Measurements from ENCODE around the gene EPHA8. TPM values are rescaled to one million over a fixed set of nuclear protein-coding genes. Genes with fewer than 3 reads are reported as not detected.
A peak's percentile ranks its signal among the peaks of the same experiment; 100 is the strongest.

Gene EPHA8
- total RNA-seq, 1 donor from 2014 or later: not detected

DNA sequence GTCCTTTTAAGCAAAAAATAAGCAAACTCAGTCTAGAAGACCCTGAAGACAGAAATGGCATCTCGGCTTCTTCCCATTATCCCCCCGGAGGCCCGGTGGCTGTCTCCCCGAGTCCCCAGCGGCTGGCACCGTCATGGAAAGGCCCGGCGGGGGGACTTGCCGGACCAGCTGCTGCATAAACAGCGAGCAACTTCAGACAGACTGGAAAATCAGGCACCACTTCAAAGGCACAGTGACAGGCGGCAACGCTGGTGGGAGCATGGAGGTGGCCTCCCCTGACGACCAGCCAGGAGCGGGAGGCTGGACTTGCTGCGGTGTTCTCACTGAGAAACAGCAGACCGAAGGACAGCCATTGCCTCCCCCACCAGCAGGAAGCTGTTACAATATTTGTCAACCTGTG is 54.8 kb downstream of the EPHA8 start:
- no peak for DNase-seq (ENCODE audit: low spot score)

DNA sequence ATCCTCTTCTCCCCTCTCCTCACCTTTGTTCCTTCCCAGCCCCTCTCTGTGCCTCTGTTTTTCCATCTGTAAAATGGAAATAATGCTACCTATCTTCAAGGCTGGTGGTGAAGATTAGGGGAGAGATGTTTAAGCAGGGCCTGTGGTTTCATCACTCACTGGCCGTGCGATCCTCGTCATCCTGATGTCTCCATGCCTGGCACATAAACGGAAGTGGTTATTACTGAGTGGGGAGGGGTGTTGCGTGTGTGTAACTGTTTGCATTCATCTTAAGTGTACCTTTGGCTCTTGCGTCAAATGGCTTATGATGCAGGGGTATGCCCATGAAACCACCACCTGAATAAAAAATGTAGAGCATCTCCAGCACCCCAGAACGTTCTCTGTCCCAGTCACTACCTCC is 56.0 kb downstream of the EPHA8 start:
- DNase-seq (ENCODE audit: low spot score): no peak

DNA sequence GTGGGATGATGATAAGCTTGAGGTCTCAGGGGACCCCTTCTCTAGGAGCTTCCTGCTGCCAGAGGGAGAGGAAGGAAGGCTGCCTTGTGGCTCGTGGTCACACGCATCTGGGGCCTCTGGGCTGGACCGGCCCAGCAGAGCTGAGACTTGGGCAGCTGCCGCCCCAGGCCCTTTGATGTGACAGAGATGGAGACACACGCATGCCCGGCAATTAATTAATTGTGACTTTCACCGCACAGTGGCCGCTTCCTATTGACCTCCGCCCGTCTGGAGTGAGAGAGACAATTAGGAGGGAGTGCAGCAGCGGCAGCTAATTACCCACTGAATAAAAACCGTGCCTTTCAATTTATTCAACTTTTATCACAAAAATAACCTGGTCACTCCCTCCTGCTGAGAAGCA is 56.5 kb downstream of the EPHA8 start:
- DNase-seq (ENCODE audit: low spot score): no peak

DNA sequence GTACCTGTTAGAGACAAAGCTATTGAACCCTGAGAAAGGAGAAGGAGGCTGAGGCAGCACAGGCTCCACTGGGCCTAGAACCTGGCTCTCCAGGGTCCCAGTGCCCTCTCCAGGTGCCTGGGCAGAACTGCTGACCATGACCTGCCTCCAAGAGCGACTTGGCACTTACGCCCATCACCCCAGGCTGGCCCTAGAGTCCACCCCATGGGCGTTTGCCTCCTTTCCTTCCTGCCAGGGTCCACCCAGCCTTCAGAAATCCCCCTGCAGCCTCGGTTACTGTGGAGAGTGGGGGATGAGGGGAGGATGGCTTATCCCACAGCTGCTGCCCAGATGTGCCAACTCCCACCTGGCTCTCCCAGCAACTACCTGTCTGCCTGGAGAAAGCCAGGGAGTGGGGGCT is 58.5 kb downstream of the EPHA8 start:
- no peak for DNase-seq (ENCODE audit: low spot score)

DNA sequence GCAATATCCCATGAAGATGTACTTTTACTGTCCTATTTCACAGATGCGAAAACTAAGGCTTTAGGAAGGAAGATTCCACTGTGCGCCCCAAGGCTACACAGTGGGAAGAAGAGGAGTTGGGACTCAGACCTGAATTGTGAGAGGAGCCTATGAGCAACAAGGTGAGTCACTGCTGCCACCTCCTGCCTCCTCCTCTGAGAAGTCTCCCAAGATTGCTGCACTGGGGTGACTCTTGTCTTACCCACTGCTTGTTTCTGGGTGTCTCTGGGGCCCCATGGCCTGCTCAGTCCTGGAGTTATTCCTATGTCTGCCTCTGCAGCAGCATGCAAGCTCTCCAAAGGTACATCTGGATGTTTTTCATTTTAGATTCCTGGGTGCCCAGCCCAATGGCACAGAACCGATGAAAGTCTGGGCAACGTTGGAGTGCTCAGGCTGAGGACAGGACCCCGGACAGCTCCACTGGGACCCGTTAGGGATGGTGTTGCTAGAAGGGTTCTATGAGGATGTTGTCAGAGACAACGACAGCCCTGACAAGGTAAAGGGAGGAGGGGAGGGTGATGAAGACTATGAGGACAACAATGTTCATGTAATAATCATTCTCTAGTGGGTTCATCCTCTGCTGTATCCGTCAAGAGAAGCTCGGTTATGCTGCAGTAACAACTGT is 62.1 kb downstream of the EPHA8 start:
- no peak for DNase-seq (ENCODE audit: low spot score)

DNA sequence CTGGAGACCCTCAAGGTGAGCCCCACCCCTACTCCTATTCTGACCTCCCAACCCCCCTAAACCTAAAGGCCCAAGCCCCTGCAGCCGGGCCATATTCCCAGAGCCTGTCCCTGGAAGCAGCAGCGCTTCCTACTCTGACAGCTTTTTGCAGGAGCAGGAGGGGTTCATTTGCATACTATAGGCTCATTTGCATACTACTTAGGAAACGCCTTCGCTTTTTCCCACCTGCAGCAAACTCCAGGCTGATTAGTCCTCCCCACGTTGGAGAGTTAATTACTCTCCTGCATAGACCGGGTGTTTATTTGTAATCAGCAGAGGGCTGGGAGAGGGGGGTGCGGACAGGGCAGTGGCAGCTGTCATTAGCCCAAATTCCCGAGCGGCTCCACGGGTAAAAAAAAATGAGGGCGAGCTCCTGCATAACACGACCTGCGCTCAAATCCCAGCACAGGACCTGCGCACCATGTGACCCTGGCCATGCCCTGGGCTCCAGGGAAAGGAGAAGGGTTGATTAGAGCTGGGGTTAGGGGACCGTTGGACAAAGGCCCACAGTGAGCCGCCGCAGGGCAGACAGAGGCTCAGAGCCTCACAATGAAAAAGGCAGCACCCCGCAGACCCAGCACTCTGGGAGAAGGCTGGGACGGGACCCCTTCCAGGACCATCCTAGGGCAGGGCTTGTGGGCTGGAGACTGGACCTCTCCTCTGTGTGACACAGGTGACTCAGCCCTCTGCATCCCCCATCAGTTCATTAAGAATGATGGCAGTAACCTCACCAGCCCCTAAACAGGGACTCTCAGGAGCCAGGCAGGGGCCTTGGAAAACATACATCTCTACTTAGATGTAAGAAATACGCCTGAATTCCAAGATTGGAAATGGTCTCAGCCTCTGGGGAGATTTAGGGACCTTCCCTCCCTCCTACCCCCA is 63.2 kb downstream of the EPHA8 start:
- DNase-seq (ENCODE audit: low spot score): no peak

DNA sequence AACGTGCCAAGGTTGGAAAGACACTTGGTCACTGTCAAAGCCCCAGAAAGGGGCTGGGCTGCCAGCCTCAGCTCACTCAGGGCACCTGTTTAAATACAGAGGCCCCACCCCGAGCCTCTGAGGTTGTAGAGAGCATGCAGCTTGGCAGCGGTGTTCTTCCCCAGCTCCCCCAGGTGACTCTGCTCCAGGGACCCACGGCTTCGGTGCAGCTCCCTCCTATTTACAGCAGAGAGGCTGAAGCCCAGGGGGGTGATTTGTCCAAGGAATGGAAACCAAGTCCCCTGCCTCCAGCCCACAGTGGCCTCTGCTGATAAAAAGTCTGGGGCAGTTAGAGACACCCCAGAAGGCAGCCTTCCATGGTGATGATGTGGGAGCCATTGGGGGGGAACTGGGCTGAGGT is 64.0 kb downstream of the EPHA8 start:
- DNase-seq (ENCODE audit: low spot score): no peak

DNA sequence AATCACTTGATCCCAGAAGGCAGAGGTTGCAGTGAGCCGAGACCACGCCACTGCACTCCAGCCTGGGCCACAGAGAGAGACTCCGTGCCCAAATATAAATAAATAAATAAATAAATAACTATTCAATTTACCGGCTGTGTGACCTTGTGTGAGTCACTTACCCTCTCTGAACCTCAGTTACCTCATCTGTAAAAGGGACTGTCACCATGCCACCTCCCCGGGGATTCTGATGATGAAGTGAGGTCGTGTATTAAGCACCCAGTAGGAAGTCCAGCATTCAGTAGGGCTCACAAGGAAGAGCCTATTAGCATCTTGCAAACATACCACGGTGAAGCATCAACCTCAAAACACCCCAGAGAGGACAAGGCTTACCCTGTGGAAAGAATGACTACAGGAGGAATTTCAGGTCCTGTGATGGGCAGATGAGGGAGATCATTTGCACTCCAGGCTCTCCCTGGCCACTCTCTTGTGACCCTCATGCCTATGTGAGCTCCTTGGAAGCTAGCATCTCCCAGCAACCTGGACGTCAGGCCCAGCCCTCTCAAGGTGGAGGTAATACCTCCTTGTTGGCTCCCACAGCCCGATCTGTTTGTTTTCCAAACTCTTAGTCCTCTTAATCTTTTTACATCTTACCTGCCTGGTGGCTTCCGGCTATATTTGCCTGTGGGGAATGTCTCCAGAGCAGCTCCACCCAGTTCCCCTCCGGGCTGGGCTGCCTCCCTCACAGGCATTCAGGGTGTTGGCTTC is 65.6 kb downstream of the EPHA8 start:
- no peak for DNase-seq (ENCODE audit: low spot score)

DNA sequence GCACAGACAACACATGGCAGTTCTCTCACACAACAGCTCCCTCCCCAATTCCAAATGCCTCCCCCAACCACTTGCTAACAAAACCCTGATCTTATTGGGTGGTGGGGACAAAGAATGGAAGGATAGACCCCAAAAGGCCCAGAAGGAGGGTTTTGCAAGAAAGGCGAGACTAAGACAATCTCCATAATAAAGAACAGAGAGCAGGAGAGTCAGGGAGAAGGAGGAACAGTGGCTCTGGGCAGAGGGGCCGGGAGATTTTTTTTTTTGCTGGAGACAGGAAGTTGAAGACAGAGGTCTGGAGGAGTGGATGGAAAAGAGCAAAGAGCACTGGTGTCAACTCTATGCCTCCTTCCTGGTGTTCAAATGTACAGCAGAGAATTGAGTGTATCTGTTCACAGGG is 66.6 kb downstream of the EPHA8 start:
- no peak for DNase-seq (ENCODE audit: low spot score)

DNA sequence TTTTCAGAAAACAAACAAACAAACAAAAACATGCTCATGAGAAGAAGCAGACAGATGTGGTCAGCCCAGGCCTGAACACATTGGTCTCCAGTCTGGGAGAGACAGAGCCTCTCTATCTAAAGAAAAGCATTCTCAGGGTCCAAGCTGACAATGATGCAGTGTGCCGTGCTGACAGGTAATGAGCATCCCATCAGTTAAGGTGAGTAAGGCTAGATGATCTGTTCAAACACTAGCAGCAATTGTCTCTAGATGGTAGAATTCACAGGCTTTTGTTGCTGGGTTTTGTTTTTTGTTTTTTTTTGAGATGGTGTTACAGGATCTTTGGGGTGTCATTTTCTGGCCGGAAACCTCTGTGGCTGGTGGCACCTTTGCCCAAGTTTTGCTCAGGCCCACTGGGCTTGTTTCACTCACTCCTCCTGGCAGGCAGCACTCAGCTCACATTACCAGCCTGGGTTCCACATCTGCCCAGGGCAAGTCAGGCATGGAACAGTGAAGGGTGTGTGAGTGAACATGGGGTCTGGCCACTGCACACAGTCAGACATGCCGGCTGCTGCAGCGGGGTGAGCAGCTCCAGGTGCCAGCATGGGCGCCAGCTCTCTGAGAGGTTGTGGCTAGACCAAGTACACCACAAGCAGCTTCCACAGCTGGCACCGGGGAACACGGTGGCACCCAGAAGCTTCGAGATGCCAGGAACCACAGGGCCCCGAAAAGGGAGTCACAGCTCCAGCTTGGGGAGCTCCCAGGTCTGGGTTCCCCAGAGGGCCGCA is 70.6 kb downstream of the EPHA8 start:
- DNase-seq (ENCODE audit: low spot score): no peak

DNA sequence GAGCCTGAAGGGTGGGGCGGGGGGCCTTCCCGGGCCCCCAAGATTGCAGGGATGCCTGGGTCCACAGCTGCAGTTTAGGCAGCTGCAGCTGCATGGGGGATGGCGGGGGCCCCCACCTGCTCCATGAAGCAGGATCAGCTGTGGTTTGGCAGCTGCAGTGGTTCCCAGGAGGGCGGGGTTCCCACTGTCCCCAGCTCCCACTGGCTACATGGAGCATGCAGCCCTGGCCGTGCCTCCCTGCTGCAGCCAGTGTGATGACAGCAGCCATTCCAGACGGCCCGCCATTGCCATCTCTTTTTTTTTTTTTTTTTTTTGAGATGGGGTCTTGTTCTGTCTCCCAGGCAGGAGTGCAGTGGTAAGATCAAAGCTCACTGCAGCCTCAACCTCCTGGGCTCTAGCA is 72.1 kb downstream of the EPHA8 start:
- no peak for DNase-seq (ENCODE audit: low spot score)

DNA sequence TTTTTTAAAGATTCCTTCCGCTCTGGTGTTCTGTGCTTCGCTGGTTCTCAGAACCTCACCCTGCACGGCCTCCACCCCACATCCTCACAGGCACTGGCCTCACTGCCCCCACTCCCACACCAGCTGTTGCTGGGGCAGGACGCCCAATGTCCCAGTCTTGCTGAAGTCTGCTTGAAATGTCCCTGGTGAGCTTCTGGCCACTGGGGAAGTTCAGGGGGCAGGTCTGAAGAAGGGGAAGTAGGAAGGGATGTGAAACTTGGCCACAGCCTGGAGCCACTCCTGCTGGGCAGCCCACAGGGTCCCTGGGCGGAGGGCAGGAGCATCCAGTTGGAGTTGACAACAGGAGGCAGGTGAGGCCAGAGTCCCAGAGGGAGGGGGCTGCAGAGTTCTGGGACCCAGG is 73.1 kb downstream of the EPHA8 start, which contains the start of gene C1QA:
C1QA (plus strand) TSS at position 276 of the 400 bp plus-strand sequence. CDS start 989 bp downstream, outside the sequence.
- peak; percentile 51 for DNase-seq (ENCODE audit: low spot score)

DNA sequence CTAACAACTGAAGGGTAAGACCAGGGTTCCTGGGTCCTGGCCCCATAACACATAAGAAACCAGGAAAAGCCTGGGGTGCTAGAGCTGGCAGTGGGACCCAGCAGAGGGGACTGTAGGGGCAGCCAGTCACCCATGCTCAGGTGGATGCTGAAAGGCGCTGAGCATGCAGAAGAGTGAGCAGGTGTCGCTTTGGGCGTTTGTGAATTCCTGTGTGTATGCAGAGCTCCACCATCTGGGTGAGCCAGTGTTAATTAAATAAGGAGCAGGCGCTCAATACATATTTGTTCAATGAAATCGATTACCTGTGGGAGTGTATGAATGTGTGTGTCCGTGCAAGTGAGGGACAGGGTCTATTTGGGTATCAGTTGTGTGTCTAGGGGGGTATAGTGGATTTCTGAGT is 73.6 kb downstream of the EPHA8 start:
- DNase-seq (ENCODE audit: low spot score): no peak

DNA sequence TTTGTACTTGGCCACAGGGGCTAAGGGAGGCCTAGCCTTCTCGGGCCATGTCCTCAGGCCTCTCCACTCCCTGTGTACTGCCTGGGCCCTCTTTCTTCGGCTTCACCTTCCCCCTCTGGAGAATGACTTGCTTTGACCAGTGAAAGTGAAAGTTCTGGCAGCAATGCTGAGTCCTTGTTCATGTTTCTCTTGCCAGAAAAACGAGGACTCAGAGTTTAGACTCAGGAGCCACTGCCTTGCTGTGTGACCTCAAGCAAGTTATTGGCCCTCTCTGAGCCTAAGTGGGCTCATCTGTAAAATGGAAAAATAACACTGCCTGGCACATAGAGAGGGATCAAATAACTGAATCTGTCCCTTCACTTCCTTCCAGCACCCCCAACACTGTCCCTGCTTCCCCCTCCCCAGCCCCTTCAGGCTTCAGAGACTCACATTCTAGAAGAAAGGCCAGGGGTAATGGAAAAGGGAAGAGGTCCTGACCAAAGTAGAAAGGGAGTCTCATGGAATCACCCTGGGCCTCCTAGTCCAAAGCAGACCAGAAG is 74.7 kb downstream of the EPHA8 start:
- DNase-seq (ENCODE audit: low spot score): no peak

DNA sequence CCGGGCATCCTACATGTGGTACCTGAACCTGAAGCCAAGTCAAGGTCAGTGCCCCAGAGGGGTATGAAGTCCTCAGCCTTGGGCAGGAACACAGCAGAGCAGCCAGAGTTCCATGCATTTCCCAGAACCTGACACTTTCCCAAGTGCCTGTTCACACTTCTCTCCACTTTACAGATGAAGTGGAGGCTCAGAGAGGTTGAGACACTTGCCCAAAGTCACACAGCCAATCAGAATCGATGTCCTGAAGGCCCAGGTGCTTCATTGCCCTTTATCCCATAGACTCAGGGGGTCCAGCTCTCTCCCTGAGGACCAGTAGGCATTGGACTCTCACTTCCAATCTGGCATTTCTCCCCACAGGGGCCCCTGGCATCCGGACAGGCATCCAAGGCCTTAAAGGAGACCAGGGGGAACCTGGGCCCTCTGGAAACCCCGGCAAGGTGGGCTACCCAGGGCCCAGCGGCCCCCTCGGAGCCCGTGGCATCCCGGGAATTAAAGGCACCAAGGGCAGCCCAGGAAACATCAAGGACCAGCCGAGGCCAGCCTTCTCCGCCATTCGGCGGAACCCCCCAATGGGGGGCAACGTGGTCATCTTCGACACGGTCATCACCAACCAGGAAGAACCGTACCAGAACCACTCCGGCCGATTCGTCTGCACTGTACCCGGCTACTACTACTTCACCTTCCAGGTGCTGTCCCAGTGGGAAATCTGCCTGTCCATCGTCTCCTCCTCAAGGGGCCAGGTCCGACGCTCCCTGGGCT is 75.4 kb downstream of the EPHA8 start:
- DNase-seq (ENCODE audit: low spot score): no peak

DNA sequence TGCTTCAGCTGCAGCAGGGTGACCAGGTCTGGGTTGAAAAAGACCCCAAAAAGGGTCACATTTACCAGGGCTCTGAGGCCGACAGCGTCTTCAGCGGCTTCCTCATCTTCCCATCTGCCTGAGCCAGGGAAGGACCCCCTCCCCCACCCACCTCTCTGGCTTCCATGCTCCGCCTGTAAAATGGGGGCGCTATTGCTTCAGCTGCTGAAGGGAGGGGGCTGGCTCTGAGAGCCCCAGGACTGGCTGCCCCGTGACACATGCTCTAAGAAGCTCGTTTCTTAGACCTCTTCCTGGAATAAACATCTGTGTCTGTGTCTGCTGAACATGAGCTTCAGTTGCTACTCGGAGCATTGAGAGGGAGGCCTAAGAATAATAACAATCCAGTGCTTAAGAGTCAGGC is 76.0 kb downstream of the EPHA8 start:
- DNase-seq (ENCODE audit: low spot score): no peak

DNA sequence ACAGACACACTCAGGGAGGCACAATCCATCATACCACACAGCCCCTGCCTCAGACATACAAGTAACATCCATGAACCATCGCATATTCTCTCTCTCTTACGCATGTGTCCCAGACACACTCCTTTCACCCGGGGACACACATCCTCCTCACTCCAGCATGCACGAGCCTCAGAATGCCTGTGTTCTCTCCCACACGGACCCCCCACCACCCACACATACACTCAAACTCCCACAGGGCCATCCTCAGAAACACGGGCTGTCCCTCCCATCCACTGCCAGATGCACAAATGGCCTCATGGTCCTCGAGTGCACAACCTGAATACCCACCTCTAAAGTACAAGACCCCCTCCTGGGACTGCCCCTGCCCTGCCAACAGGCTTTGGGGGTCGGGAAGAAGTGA is 78.0 kb downstream of the EPHA8 start:
- DNase-seq (ENCODE audit: low spot score): no peak

DNA sequence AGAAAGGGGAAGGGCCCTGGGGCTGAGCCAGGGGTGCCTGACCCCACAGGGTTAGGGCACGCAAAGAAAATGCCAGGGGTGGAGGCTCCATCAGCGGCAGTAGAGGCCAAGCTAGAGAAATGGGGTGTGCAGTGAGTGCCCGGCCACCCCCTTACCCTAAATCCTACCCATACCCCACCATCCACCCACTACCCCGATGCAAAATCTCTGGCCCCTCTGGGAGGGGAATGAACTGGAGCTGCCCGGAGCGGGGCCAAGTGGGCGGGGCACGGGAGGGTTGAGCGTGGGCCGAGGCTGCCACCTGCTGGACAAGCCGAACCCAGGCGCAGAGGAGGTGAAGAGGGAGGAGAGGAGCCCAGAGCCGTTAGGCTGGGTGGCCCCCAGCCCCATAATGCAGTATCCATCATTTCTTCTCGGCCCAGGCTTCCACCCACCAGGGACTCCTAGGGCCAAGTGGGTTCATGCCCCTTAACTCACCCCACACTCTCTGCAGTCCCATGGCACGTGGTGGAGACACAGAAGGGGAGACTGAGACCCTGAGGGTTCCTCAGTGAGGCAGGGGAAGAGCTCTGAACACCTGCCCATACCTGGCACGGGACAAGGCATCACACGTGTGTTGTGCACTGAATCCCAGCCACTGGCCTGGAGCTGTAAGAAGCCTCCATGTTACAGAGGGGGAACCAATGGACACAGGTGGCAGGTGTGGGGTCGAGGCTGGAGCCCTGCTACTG is 78.8 kb downstream of the EPHA8 start:
- peak; percentile 80 for DNase-seq (ENCODE audit: low spot score)

DNA sequence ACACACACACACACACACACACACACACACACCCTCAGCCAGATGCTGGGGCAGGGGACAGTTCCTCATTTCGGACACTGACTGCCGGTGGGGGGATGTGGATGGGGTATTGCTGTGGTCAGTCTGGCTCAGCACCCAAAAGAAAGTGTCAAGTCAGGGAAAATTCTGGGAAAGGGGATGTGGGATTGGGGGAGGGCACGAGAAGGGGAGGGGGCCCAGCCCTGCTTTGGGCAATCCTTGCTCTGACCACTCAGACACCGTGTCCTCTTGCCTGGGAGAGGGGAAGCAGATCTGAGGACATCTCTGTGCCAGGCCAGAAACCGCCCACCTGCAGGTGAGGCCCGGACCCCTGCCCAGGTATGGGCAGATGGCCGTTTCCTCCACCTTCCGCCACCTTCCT is 80.1 kb downstream of the EPHA8 start, which contains the start of gene C1QC:
C1QC (plus strand) TSS at position 253 of the 400 bp plus-strand sequence. CDS start 391 bp downstream, outside the sequence.
- peak; percentile 51 for DNase-seq (ENCODE audit: low spot score)

DNA sequence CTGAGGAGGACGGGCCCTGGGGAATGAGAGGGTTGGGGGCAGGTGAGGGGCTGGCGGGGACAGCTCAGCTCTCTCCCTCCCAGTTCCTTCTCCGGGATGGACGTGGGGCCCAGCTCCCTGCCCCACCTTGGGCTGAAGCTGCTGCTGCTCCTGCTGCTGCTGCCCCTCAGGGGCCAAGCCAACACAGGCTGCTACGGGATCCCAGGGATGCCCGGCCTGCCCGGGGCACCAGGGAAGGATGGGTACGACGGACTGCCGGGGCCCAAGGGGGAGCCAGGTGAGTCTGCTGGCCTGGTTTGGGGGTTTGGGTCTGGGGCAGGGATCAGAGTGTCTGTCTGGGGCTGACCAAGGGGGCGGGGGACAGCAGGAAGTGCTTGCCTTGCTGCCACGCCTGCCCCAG is 80.6 kb downstream of the EPHA8 start:
- no peak for DNase-seq (ENCODE audit: low spot score)

Measured in mucosa of gallbladder (tissue), 1 donor.